ENCODE results near the gene SLC8A1.

Gene SLC8A1

GRCh38 chr2:40299781-40300180 is 152.1 kb downstream of the SLC8A1 start:
- no peak for DNase-seq

- no peak for DNase-seq
Measured at GRCh38 chr2:40299173-40299572, 152.7 kb downstream of the SLC8A1 start.

- DNase-seq = no peak
Measured at GRCh38 chr2:40298026-40298425, 153.9 kb downstream of the SLC8A1 start.

- DNase-seq = no peak
Measured at GRCh38 chr2:40292291-40292690, 159.6 kb downstream of the SLC8A1 start.

- no peak for DNase-seq
Measured at GRCh38 chr2:40289771-40290404, 162.0 kb downstream of the SLC8A1 start.

- DNase-seq = no peak
Measured at GRCh38 chr2:40287773-40288172, 164.1 kb downstream of the SLC8A1 start.

- DNase-seq = no peak
Measured at GRCh38 chr2:40287195-40287594, 164.7 kb downstream of the SLC8A1 start.

- DNase-seq = no peak
Measured at GRCh38 chr2:40286721-40287120, 165.2 kb downstream of the SLC8A1 start.

- DNase-seq = no peak
Measured at GRCh38 chr2:40285391-40285790, 166.5 kb downstream of the SLC8A1 start.

- no peak for DNase-seq
Measured at GRCh38 chr2:40284797-40285196, 167.1 kb downstream of the SLC8A1 start.

GRCh38 chr2:40283111-40283909 is 168.6 kb downstream of the SLC8A1 start:
- DNase-seq = no peak

- DNase-seq = no peak
Measured at GRCh38 chr2:40282428-40282827, 169.5 kb downstream of the SLC8A1 start.

- DNase-seq = no peak
Measured at GRCh38 chr2:40281021-40281940, 170.6 kb downstream of the SLC8A1 start.

- DNase-seq = no peak
Measured at GRCh38 chr2:40279482-40279881, 172.4 kb downstream of the SLC8A1 start.

GRCh38 chr2:40279001-40279400 is 172.9 kb downstream of the SLC8A1 start:
- DNase-seq = no peak

- DNase-seq = no peak
Measured at GRCh38 chr2:40276076-40276475, 175.8 kb downstream of the SLC8A1 start.

- DNase-seq = no peak
Measured at GRCh38 chr2:40274270-40274669, 177.6 kb downstream of the SLC8A1 start.

- DNase-seq = no peak
Measured at GRCh38 chr2:40273734-40274182, 178.1 kb downstream of the SLC8A1 start.

- DNase-seq = no peak
Measured at GRCh38 chr2:40271094-40271493, 180.8 kb downstream of the SLC8A1 start.

GRCh38 chr2:40270372-40270771 is 181.5 kb downstream of the SLC8A1 start:
- no peak for DNase-seq

- DNase-seq = no peak
Measured at GRCh38 chr2:40268566-40268965, 183.3 kb downstream of the SLC8A1 start.

GRCh38 chr2:40266201-40266600 is 185.7 kb downstream of the SLC8A1 start:
- DNase-seq = no peak

GRCh38 chr2:40265602-40266001 is 186.3 kb downstream of the SLC8A1 start:
- no peak for DNase-seq

Data from stimulated activated CD4-positive, alpha-beta T cell treated with anti-CD3 and anti-CD28 coated beads, Interleukin-2, amount 100 ng/mL, for 24 hours (primary cell).